Measurements from ENCODE around the gene STAC3.
A peak's percentile ranks its signal among the peaks of the same experiment; 100 is the strongest.

STAC3 gene

DNA sequence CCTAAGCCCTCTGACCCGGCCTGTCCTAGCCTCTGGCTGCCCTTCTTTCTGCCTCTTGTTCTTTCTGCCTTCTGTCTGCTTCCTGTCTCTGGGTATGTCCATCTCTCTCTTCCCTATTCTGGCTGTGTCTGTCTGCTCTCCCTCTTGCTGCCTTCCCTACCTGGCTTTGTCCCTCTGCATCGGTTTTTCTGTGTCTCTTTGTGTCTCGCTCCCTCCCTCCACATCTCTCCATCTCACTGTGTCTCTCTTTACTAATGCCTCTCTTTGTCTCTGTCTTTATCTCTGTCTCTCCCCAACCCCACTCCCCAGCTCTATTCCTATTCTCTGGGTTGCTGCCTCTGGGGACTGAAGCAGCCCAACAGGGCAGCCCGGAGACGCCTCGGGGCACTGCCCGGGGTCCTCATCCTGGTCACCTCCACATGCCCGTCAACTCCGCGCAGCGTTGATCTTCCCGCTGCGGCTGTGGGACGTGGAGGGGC lies 11.4 kb downstream of the STAC3 start:
- H3K4me3 ChIP-seq (ENCODE audit: low read depth in 1 of 2, low read length in 1 of 2), result peak overlapping the region; percentile 54 to 66
- H3K4me1 ChIP-seq (ENCODE audit: control insufficient read depth in 1 of 2, insufficient read depth in 1 of 2, low read depth in 1 of 2, low read length in 1 of 2), result peaks cover 53 to 69% of the 10 kb centered on the region in 2 experiments
- H3K9me3 ChIP-seq, result no peaks in the 10 kb centered on the region
- H3K27me3 ChIP-seq, result peaks cover 100% of the 10 kb centered on the region
- no peaks in the 10 kb centered on the region for H3K36me3 ChIP-seq
- H3K27ac ChIP-seq, result no peak overlapping the region
- TF ChIP-seq, protein P1, sequence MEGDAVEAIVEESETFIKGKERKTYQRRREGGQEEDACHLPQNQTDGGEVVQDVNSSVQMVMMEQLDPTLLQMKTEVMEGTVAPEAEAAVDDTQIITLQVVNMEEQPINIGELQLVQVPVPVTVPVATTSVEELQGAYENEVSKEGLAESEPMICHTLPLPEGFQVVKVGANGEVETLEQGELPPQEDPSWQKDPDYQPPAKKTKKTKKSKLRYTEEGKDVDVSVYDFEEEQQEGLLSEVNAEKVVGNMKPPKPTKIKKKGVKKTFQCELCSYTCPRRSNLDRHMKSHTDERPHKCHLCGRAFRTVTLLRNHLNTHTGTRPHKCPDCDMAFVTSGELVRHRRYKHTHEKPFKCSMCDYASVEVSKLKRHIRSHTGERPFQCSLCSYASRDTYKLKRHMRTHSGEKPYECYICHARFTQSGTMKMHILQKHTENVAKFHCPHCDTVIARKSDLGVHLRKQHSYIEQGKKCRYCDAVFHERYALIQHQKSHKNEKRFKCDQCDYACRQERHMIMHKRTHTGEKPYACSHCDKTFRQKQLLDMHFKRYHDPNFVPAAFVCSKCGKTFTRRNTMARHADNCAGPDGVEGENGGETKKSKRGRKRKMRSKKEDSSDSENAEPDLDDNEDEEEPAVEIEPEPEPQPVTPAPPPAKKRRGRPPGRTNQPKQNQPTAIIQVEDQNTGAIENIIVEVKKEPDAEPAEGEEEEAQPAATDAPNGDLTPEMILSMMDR (IDR thresholded peaks at IDR 0.05), result no peak

DNA sequence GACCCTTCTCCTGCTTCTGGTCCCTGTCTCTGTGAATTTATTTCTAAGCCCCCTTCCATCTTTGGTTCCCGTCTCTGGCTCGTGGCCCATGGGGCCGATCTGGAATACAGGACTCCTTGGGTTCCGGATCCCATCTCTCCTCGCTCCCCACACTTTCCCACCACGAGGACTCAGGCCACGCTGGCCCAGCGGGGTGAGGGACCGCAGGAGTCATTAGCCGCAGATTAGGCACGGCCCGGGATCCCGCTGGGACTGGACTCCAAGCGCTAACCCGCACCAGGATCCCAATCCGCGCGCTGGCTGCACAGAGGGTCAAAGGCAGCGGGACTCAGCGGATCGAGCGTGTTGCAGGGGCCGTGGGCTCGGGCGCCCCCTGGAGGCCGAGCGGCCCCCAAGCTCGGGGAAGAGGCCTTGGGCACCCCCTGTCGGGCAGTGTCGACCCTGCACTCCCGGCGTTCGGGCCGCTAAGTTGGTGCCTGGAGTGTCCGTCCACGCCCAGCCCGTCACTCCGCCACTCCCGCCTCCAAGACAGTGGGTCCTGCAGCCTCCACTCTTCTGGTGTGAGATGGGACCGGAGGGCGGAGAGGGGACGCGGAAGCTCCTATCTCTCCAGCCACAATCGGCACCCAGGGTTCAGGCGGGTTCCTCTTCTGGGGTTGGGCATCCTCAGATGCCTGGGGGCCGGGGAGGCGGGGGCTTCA lies 12.0 kb downstream of the STAC3 start:
- peak overlapping the region; percentile 54 to 65 for H3K4me3 ChIP-seq (ENCODE audit: low read depth in 1 of 2, low read length in 1 of 2)
- peak overlapping the region; percentile 8 for H3K27ac ChIP-seq
- H3K4me1 ChIP-seq (ENCODE audit: control insufficient read depth in 1 of 2, insufficient read depth in 1 of 2, low read depth in 1 of 2, low read length in 1 of 2), result peaks cover 53 to 68% of the 10 kb centered on the region in 2 experiments
- TF ChIP-seq, protein P1 (IDR thresholded peaks at IDR 0.05), result peak; percentile 99
- H3K9me3 ChIP-seq, result no peaks in the 10 kb centered on the region
- peaks cover 94% of the 10 kb centered on the region for H3K27me3 ChIP-seq
- H3K36me3 ChIP-seq, result peaks cover 2% of the 10 kb centered on the region

DNA sequence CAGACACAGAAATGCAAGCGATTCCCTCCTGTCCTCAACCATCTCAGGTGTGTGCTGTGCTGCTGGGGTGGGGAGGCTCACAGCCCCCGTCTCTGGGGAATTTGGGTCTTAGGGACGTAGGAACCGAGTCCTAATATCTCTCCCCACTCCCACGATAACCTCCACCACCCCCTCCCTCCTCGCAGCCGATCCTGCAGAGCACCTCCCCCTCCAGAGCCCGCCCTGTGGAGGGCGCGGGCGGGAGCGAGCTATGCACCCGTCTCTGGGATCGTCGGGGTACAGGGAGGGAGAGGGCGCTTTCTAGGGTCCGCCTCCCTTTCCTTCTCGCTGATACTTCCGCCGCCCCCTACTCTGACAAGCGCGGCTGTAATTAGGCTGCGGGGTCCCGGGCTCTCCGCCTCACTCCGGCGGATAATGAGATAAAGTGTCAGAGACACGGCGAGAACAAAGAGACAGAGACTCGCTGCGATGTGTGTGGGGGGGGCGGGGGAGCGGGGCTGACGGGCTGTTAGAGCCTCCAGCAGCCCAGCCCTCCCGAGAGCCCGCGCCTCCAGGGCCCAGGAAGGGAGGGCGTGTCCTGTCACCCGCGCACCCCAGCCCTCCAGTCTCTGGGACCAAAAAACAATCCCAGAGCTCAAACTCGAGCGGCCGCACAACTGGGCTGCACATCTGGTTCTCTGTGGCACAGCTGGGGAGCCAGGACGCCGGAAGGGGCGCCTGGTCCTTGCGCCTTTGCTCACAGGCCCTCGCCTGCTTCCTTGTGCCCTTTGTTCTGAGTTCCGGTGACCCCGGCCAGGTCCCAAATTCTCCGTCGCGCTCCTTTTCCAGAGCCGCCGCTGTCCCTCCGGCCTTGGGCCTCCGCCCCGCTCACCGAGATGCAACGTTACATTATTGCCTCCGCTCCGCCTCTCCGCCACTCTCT lies 12.8 kb downstream of the STAC3 start:
- Histone ChIP-seq H3K4me3 (ENCODE audit: low read depth in 1 of 2, low read length in 1 of 2) (peak overlapping the region; percentile 54 to 65), H3K36me3 (peaks cover 11% of the 10 kb centered on the region), H3K27me3 (peaks cover 86% of the 10 kb centered on the region), H3K9me3 (no peaks in the 10 kb centered on the region), H3K4me1 (ENCODE audit: control insufficient read depth in 1 of 2, insufficient read depth in 1 of 2, low read depth in 1 of 2, low read length in 1 of 2) (peaks cover 47 to 60% of the 10 kb centered on the region in 2 experiments), H3K27ac (no peak overlapping the region)
- TF ChIP-seq, protein P1 (IDR thresholded peaks at IDR 0.05), result no peak

DNA sequence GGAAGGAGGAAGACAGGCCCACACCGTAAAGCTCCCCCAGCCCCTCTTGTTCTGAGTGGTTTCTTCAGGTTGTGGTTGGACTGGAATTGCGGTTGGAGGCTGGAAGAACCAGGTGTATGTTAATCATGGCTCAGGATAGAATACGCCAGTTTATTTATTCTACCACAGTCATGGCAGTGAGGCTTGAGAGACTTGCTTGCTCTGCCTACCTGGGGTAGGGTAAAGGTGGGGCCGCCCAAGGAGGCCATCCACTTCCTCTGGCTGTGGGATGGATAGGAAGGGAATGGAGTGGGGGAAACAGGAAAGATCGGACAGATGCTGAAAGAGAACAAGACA lies 13.4 kb downstream of the STAC3 start:
- Histone ChIP-seq H3K36me3 (peaks cover 17% of the 10 kb centered on the region), H3K27ac (no peak overlapping the region), H3K4me3 (ENCODE audit: low read depth in 1 of 2, low read length in 1 of 2) (no peak overlapping the region), H3K4me1 (ENCODE audit: control insufficient read depth in 1 of 2, insufficient read depth in 1 of 2, low read depth in 1 of 2, low read length in 1 of 2) (peaks cover 41 to 54% of the 10 kb centered on the region in 2 experiments), H3K9me3 (no peaks in the 10 kb centered on the region), H3K27me3 (peaks cover 79% of the 10 kb centered on the region)
- TF ChIP-seq, protein P1 (IDR thresholded peaks at IDR 0.05), result no peak

DNA sequence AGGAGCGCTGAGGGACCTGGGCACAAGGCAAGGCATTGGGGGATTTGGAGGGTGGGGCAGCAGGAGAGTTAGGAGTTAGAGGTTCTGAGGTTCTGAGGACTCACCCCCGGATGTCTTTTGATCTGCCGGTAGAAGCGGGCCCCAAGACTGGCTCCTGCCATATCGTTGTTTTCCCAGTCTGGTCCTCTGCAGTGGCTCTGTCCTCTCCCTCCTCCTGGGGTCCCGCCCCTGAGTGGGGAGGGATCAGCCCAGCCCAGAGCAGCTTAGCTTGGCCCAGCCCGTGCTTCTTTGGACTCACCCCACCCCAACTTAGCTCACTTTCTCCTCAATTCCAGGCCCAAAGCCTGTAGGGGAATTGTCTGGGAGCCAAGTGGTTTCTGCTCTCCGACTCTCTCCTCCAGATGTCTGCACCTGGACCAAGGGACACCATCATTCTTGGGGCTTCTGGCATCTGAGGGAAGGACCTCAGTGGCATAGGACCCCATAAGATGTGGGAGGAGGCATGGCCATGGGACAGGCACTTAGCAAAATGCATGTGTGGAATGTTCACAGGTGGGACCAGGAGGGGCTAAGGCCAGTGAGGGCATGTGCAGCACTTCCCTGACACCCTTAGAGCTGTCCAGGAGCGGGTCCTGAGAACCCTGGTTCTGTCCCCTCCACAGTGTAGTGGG lies 13.9 kb downstream of the STAC3 start:
- TF ChIP-seq, protein P1 (IDR thresholded peaks at IDR 0.05), result no peak
- Histone ChIP-seq H3K9me3 (no peaks in the 10 kb centered on the region), H3K4me3 (ENCODE audit: low read depth in 1 of 2, low read length in 1 of 2) (no peak overlapping the region), H3K36me3 (peaks cover 21% of the 10 kb centered on the region), H3K4me1 (ENCODE audit: control insufficient read depth in 1 of 2, insufficient read depth in 1 of 2, low read depth in 1 of 2, low read length in 1 of 2) (peaks cover 35 to 49% of the 10 kb centered on the region in 2 experiments), H3K27me3 (peaks cover 74% of the 10 kb centered on the region), H3K27ac (no peak overlapping the region)

Data from neutrophil (primary cell).